Urinary bladder (tissue), 4 donors: ENCODE results near the gene SLC30A1. TPM values are rescaled to one million over a fixed set of nuclear protein-coding genes. Genes with fewer than 3 reads are reported as not detected.

Experiments used
- DNase-seq: peaks from one replicate; pipeline ENCODE4 v3.0.0-alpha.2; 2015; ENCODE audit errors: extremely low spot score
- H3K27ac ChIP-seq: one replicate; pipeline ENCODE4 v1.5.1; 2013; ENCODE audit warnings: low read depth, mild to moderate bottlenecking, moderate library complexity
- H3K36me3 ChIP-seq: one replicate; pipeline ENCODE4 v1.6.1; 2013; ENCODE audit warnings: mild to moderate bottlenecking, moderate library complexity; ENCODE audit not compliant: insufficient read depth
- H3K4me1 ChIP-seq: one replicate; pipeline ENCODE4 v1.6.1; 2013; ENCODE audit warnings: mild to moderate bottlenecking, moderate library complexity; ENCODE audit not compliant: insufficient read depth
- H3K4me3 ChIP-seq: one replicate; pipeline ENCODE4 v1.5.1; 2013; ENCODE audit warnings: low read depth, low read length
- WGBS: extraction: QIAGEN DNeasy Blood & Tissue Kit; methylation state at CpG from one replicate; pipeline ENCODE4 v1.1.7; 2013; 5-methylcytosine and 5-hydroxymethylcytosine counted together
- polyA plus RNA-seq: library from polyadenylated mRNA; stranded (reverse); fragments of 200-250 nt; gene quantifications from one replicate; pipeline ENCODE4 v1.2.3, GENCODE V29; 2013
- total RNA-seq: library from RNA; depleted of rRNA; stranded (reverse); fragments of >200 nt; gene quantifications from one replicate; pipeline ENCODE4 v1.2.3, GENCODE V29; 2014
- donor health status: healthy with polysubstance abuse.
- donor health status: healthy.

The SLC30A1 gene
- total and polyA plus RNA-seq, 2 donors, result 6.6 to 37.2 TPM

GRCh38 chr1:211524521-211524920 is 54.4 kb downstream of the SLC30A1 start:
- Histone ChIP-seq H3K36me3 (no peaks in the 10 kb centered on the region), H3K4me1 (no peaks in the 10 kb centered on the region), H3K27ac (no peak overlapping the region), H3K4me3 (no peak overlapping the region)
- no peak for DNase-seq
- 80% methylated on average over 10 of the region's 10 CpGs for WGBS

- H3K4me3 ChIP-seq, result no peak overlapping the region
- no peak for DNase-seq
- 85% methylated on average over 6 of the region's 6 CpGs for WGBS
Observed at GRCh38 chr1:211522804-211523203, 56.2 kb downstream of the SLC30A1 start.

More at GRCh38 chr1:211522804-211523203, 56.2 kb downstream of the SLC30A1 start:
- no peaks in the 10 kb centered on the region for H3K4me1 ChIP-seq
- H3K36me3 ChIP-seq, result no peaks in the 10 kb centered on the region
- H3K27ac ChIP-seq, result no peak overlapping the region

Other genes starting within 250 kb of the SLC30A1 start
- not detected for gene RD3, start 87.0 kb downstream of the SLC30A1 start, total RNA-seq
- 1.9 TPM for gene RD3, start 87.0 kb downstream of the SLC30A1 start, polyA plus RNA-seq
- gene NEK2, start 96.5 kb upstream of the SLC30A1 start, total RNA-seq, result 13.1 TPM
- 0.18 TPM for gene NEK2, start 96.5 kb upstream of the SLC30A1 start, polyA plus RNA-seq